MM.1S (cell line): ENCODE data around the gene RIN1.

Experiments used
- CTCF ChIP-seq: fragments of 300-600 bp; sonication (generic); IDR thresholded peaks from 2 replicates; pipeline ENCODE4 v1.5.1; 2016; ENCODE audit warnings: antibody characterized with exemption, low read length, mixed read lengths
- EZH2 ChIP-seq: fragments of 300-600 bp; sonication (generic); optimal IDR thresholded peaks from 2 replicates; pipeline ENCODE3; 2017; ENCODE audit warnings: low read depth, mild to moderate bottlenecking, antibody characterized with exemption, low read length, mixed read lengths

DNA sequence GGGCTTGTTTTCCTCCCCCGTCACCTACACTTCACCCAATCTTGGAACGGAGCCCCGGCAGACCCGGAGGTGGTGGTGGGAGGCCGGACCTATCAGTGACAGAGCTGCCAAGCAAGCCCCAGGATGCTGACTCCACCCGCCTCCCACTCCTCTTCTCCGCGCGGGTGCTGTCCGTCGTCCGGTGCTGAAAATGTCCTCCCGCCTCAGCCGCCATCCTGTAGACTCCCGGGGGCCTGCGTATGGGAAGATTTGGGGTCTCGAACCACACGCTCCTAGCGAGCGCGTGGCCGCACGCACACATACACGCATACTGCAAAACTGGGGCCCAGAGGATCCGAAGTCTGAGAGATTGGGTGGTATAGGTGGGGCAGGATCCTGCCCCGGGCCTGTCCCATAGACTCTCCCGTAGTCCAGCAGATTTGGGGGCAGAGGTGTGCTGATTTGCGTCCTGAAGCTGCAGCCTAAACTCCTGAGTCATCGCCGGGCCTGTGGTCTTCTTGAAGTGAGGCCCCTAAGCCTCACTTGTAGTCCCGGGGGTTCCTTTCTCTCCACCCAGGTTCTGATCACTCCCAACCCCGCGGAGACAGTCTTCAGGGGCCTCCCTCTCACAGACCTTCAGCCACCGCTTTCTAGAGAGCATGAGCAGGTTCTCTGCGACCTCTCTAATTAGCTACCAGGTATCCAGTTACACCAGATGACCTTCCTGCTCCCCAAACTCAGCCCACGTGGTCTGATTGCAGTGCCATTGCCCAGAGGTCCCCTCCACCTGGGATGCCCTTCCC, 46.5 kb downstream of the RIN1 start:
- TF ChIP-seq CTCF (no peak), EZH2 (no peak)
